H9 (cell line): ENCODE data around the gene DPYSL3. TPM values are rescaled to one million over a fixed set of nuclear protein-coding genes. Genes with fewer than 3 reads are reported as not detected.

Experiments
- DNase-seq: peaks from one replicate; pipeline ENCODE4 v3.0.0-alpha.2; 2017
- H2AFZ ChIP-seq: one replicate; pipeline ENCODE4 v1.6.1; 2013; ENCODE audit warnings: mild to moderate bottlenecking, low read length, control low read depth, moderate library complexity
- H2AK5ac ChIP-seq: 2 replicates; pipeline ENCODE4 v1.6.1; 2013; ENCODE audit warnings: low read length, control low read depth, mixed read lengths; ENCODE audit not compliant: insufficient read length
- H2BK120ac ChIP-seq: one replicate; pipeline ENCODE4 v1.6.1; 2013; ENCODE audit warnings: low read depth, mild to moderate bottlenecking, low read length, control low read depth, inconsistent platforms; ENCODE audit not compliant: poor library complexity, severe bottlenecking
- H2BK12ac ChIP-seq: 2 replicates; pipeline ENCODE4 v1.6.1; 2013; ENCODE audit warnings: low read length, control low read depth, mixed read lengths, low read depth; ENCODE audit not compliant: insufficient read length
- H2BK15ac ChIP-seq: 2 replicates; pipeline ENCODE4 v1.6.1; 2013; ENCODE audit warnings: low read depth, low read length, control low read depth
- H2BK20ac ChIP-seq: one replicate; pipeline ENCODE4 v1.6.1; 2013; ENCODE audit warnings: low read depth, mild to moderate bottlenecking, low read length, control low read depth, inconsistent platforms; ENCODE audit not compliant: poor library complexity, severe bottlenecking
- H2BK5ac ChIP-seq: 2 replicates; pipeline ENCODE4 v1.6.1; 2013; ENCODE audit warnings: low read length, control low read depth, mixed read lengths; ENCODE audit not compliant: insufficient read length
- H3K14ac ChIP-seq: 2 replicates; pipeline ENCODE4 v1.6.1; 2013; ENCODE audit warnings: low read length, control low read depth; ENCODE audit not compliant: insufficient read depth
- H3K18ac ChIP-seq: 2 replicates; pipeline ENCODE4 v1.6.1; 2013; ENCODE audit warnings: low read depth, mild to moderate bottlenecking, mixed read lengths, low read length, control low read depth; ENCODE audit not compliant: insufficient read length
- H3K23ac ChIP-seq: 2 replicates; pipeline ENCODE4 v1.6.1; 2013; ENCODE audit warnings: low read length, control low read depth, mixed read lengths, low read depth; ENCODE audit not compliant: insufficient read length
- H3K23me2 ChIP-seq: 2 replicates; pipeline ENCODE4 v1.6.1; 2013; ENCODE audit warnings: low read depth, mild to moderate bottlenecking, mixed read lengths, low read length, control low read depth; ENCODE audit not compliant: insufficient read length, poor library complexity, severe bottlenecking
- H3K27ac ChIP-seq: 2 replicates; pipeline ENCODE4 v1.5.1; 2013; ENCODE audit warnings: low read length, control low read depth, mixed read lengths, low read depth; ENCODE audit not compliant: insufficient read length
- H3K27me3 ChIP-seq: 2 replicates; pipeline ENCODE4 v1.6.1; 2013; ENCODE audit warnings: low read length, control low read depth, inconsistent platforms; ENCODE audit not compliant: insufficient read depth
- H3K4ac ChIP-seq: 2 replicates; pipeline ENCODE4 v1.6.1; 2013; ENCODE audit warnings: low read depth, mild to moderate bottlenecking, control low read depth, inconsistent platforms, low read length, moderate library complexity
- H3K4me1 ChIP-seq: 2 replicates; pipeline ENCODE4 v1.6.1; 2013; ENCODE audit warnings: low read length, control low read depth, inconsistent platforms; ENCODE audit not compliant: insufficient read depth
- H3K4me2 ChIP-seq: 2 replicates; pipeline ENCODE4 v1.6.1; 2013; ENCODE audit warnings: low read length, control low read depth, mixed read lengths; ENCODE audit not compliant: insufficient read length, insufficient read depth
- H3K56ac ChIP-seq: 2 replicates; pipeline ENCODE4 v1.6.1; 2013; ENCODE audit warnings: low read depth, mild to moderate bottlenecking, mixed read lengths, low read length, control low read depth; ENCODE audit not compliant: insufficient read length
- H3K79me1 ChIP-seq: 2 replicates; pipeline ENCODE4 v1.6.1; 2013; ENCODE audit warnings: low read depth, mild to moderate bottlenecking, moderate library complexity, low read length, control low read depth, inconsistent platforms; ENCODE audit not compliant: insufficient read depth, poor library complexity, severe bottlenecking
- H3K79me2 ChIP-seq: 2 replicates; pipeline ENCODE4 v1.6.1; 2013; ENCODE audit warnings: low read length, control low read depth, inconsistent platforms; ENCODE audit not compliant: insufficient read depth
- H3K9ac ChIP-seq: 2 replicates; pipeline ENCODE4 v1.6.1; 2013; ENCODE audit warnings: low read length, control low read depth, mixed read lengths; ENCODE audit not compliant: insufficient read length; ENCODE audit errors: extremely low read depth
- H3K9me3 ChIP-seq: one replicate; pipeline ENCODE4 v1.6.1; 2013; ENCODE audit warnings: low read depth, low read length, inconsistent platforms; ENCODE audit not compliant: control insufficient read depth
- H3T11ph ChIP-seq: one replicate; pipeline ENCODE4 v1.6.1; 2013; ENCODE audit warnings: mild to moderate bottlenecking, low read length, control low read depth, inconsistent platforms
- H4K20me1 ChIP-seq: one replicate; pipeline ENCODE4 v1.6.1; 2013; ENCODE audit not compliant: control insufficient read depth, insufficient read length, insufficient read depth
- H4K5ac ChIP-seq: 2 replicates; pipeline ENCODE4 v1.6.1; 2013; ENCODE audit warnings: low read depth, mild to moderate bottlenecking, mixed read lengths, low read length, control low read depth; ENCODE audit not compliant: insufficient read length
- H4K8ac ChIP-seq: replicated peaks from 2 replicates; pipeline ENCODE4 v1.6.1; 2013; ENCODE audit warnings: low read length, control low read depth, mixed read lengths, low read depth; ENCODE audit not compliant: insufficient read length
- H4K91ac ChIP-seq: 2 replicates; pipeline ENCODE4 v1.6.1; 2013; ENCODE audit warnings: low read depth, mild to moderate bottlenecking, moderate library complexity, mixed read lengths, low read length, control low read depth; ENCODE audit not compliant: insufficient read length
- H3K27ac Mint-ChIP-seq, 3 experiments: 2 replicates in 2 of 3; 3 replicates in 1 of 3; pipeline ENCODE4 v1.8.0; 2020 to 2021; ENCODE audit warnings: mixed read lengths in 3 of 3, mild to moderate bottlenecking in 1 of 3, moderate library complexity in 1 of 3
- H3K27me3 Mint-ChIP-seq: 2 replicates; pipeline ENCODE4 v1.8.0; 2021; ENCODE audit warnings: low read depth, mild to moderate bottlenecking, moderate library complexity, mixed read lengths
- H3K36me3 Mint-ChIP-seq, 3 experiments: 2 replicates in 2 of 3; 3 replicates in 1 of 3; pipeline ENCODE4 v1.8.0; 2020 to 2021; ENCODE audit warnings: low read depth in 3 of 3, mixed read lengths in 3 of 3; ENCODE audit not compliant: insufficient read depth in 1 of 3
- H3K4me1 Mint-ChIP-seq, 2 experiments: 2 replicates each; pipeline ENCODE4 v1.8.0; 2020; ENCODE audit warnings: mixed read lengths in 2 of 2
- H3K4me3 Mint-ChIP-seq, 2 experiments: 2 replicates in 1 of 2; 3 replicates in 1 of 2; pipeline ENCODE4 v1.8.0; 2020 to 2021; ENCODE audit warnings: mild to moderate bottlenecking in 2 of 2, mixed read lengths in 2 of 2, moderate library complexity in 1 of 2
- H3K9me3 Mint-ChIP-seq, 2 experiments: 2 replicates in 1 of 2; 3 replicates in 1 of 2; pipeline ENCODE4 v1.8.0; 2020; ENCODE audit warnings: mild to moderate bottlenecking in 2 of 2, mixed read lengths in 2 of 2, moderate library complexity in 1 of 2
- CTCF ChIP-seq: fragments of 200-600 bp; sonication (generic); conservative IDR thresholded peaks from 3 replicates; pipeline ENCODE4 v1.8.0; 2021; ENCODE audit warnings: antibody characterized with exemption, mild to moderate bottlenecking
- WGBS: extraction: QIAGEN DNeasy Blood & Tissue Kit; methylation state at CpG from one replicate; pipeline ENCODE4 v1.1.7; 2013; ENCODE audit warnings: missing lambda C conversion rate, low lambda C conversion rate, mixed read lengths; ENCODE audit not compliant: insufficient read length; ENCODE audit errors: extremely low coverage; 5-methylcytosine and 5-hydroxymethylcytosine counted together
- total RNA-seq: library from RNA; stranded (reverse); gene quantifications from 2 replicates; pipeline ENCODE4 v1.2.1, GENCODE V29; 2021

DPYSL3 gene
- total RNA-seq, 1 experiment from 2014 or later, result 515 TPM

GRCh38 chr5:147517383-147517782 lies 7.5 kb upstream of the DPYSL3 start:
- 0 out of 2 replicates have a peak, but pooled peaks cover under 1% of the 10 kb centered on the region for H3K27me3 Mint-ChIP-seq
- Histone ChIP-seq H2AFZ (no peak overlapping the region), H3T11ph (no peak overlapping the region), H3K56ac (no peak overlapping the region), H2BK12ac (no peak overlapping the region), H3K27me3 (no peaks in the 10 kb centered on the region), H3K23ac (no peak overlapping the region), H4K20me1 (no peaks in the 10 kb centered on the region), H4K8ac (no peak overlapping the region), H3K79me1 (no peaks in the 10 kb centered on the region), H3K79me2 (no peaks in the 10 kb centered on the region), H2AK5ac (no peak overlapping the region), H2BK15ac (no peak overlapping the region), H3K4me2 (no peak overlapping the region), H2BK5ac (no peak overlapping the region), H3K4me1 (peaks cover 6% of the 10 kb centered on the region; the same call in 1 of the 2 replicates), H4K91ac (no peak overlapping the region), H3K9me3 (no peaks in the 10 kb centered on the region), H2BK120ac (no peak overlapping the region), H4K5ac (no peak overlapping the region), H3K14ac (no peak overlapping the region), H3K27ac (no peak overlapping the region), H2BK20ac (no peak overlapping the region), H3K4ac (no peak overlapping the region), H3K18ac (no peak overlapping the region), H3K23me2 (no peaks in the 10 kb centered on the region), H3K9ac (no peak overlapping the region)
- no CpG with 5 or more reads among the region's 1 CpG for WGBS
- no peaks in the 10 kb centered on the region for H3K36me3 Mint-ChIP-seq
- DNase-seq, result no peak
- TF ChIP-seq CTCF, result no peak
- no peak overlapping the region for H3K4me3 Mint-ChIP-seq
- peaks cover 14 to 29% of the 10 kb centered on the region in 2 experiments for H3K4me1 Mint-ChIP-seq
- H3K27ac Mint-ChIP-seq, result no peak overlapping the region; a peak in 1 of 7 replicates
- H3K9me3 Mint-ChIP-seq, result no peaks in the 10 kb centered on the region
